SU-DHL-6 (cell line): ENCODE measurements around the gene DUSP21.
"Not testable (repeated sequence)": the region's sequence is repeated elsewhere in the genome, so short reads cannot be mapped to it uniquely, and the experiment has no call there.

ENCODE experiments used
- H2AFZ ChIP-seq: fragments of 200-600 bp; sonication (generic); 2 replicates; pipeline ENCODE4 v1.6.1; 2014; ENCODE audit warnings: low read depth, mild to moderate bottlenecking, moderate library complexity, mixed read lengths, antibody characterized with exemption, low read length; ENCODE audit not compliant: severe bottlenecking
- H3F3A ChIP-seq: fragments of 200-600 bp; shearing (Covaris generic); 2 replicates; pipeline ENCODE4 v1.6.0; 2016; ENCODE audit warnings: antibody characterized with exemption, mild to moderate bottlenecking; ENCODE audit not compliant: insufficient read depth
- H3K27ac ChIP-seq: fragments of 200-600 bp; sonication (generic); 2 replicates; pipeline ENCODE4 v1.5.1; 2016; ENCODE audit warnings: low read depth, mild to moderate bottlenecking, low read length, moderate library complexity, mixed read lengths
- H3K27me3 ChIP-seq: fragments of 200-600 bp; sonication (generic), shearing (Covaris generic); 2 replicates; pipeline ENCODE4 v1.6.0; 2014; ENCODE audit warnings: mild to moderate bottlenecking, low read length
- H3K36me3 ChIP-seq: fragments of 200-600 bp; sonication (generic); 2 replicates; pipeline ENCODE4 v1.6.1; 2014; ENCODE audit warnings: mild to moderate bottlenecking, low read length, mixed read lengths
- H3K4me2 ChIP-seq: fragments of 300-600, 200-600 bp; shearing (Covaris generic), sonication (generic); 2 replicates; pipeline ENCODE4 v1.6.0; 2014; ENCODE audit warnings: low read length, low read depth, mild to moderate bottlenecking; ENCODE audit not compliant: poor library complexity, severe bottlenecking
- H3K4me3 ChIP-seq: fragments of 200-600 bp; sonication (generic); 2 replicates; pipeline ENCODE4 v1.5.1; 2014; ENCODE audit warnings: antibody characterized with exemption, low read length, mild to moderate bottlenecking, mixed read lengths; ENCODE audit not compliant: insufficient read depth, poor library complexity, severe bottlenecking
- H3K79me2 ChIP-seq: fragments of 200-600 bp; sonication (generic); 2 replicates; pipeline ENCODE4 v1.6.1; 2014; ENCODE audit warnings: mild to moderate bottlenecking, low read length, moderate library complexity; ENCODE audit not compliant: insufficient read depth
- H3K9ac ChIP-seq: fragments of 200-600 bp; sonication (generic); 2 replicates; pipeline ENCODE4 v1.7.0; 2014; ENCODE audit warnings: mild to moderate bottlenecking, low read length
- H3K9me2 ChIP-seq: fragments of 200-600 bp; sonication (generic); replicated peaks from 2 replicates; pipeline ENCODE4 v1.6.1; 2014; ENCODE audit warnings: low read length; ENCODE audit not compliant: insufficient read depth
- H3K9me3 ChIP-seq: fragments of 200-600 bp; sonication (generic); 2 replicates; pipeline ENCODE4 v1.6.1; 2014; ENCODE audit warnings: low read length, mixed read lengths; ENCODE audit not compliant: insufficient read depth
- H4K20me1 ChIP-seq: fragments of 200-600 bp; sonication (generic); 2 replicates; pipeline ENCODE4 v1.6.1; 2014; ENCODE audit warnings: low read depth, mild to moderate bottlenecking, antibody characterized with exemption, low read length, moderate library complexity, mixed read lengths
- CTCF ChIP-seq: fragments of 200-600 bp; sonication (generic); IDR thresholded peaks from one replicate; pipeline ENCODE4 v1.5.1; 2017; ENCODE audit warnings: antibody characterized with exemption, mild to moderate bottlenecking, low read length, moderate library complexity; ENCODE audit not compliant: insufficient read depth, poor library complexity, severe bottlenecking
- EZH2phosphoT487 ChIP-seq: fragments of 200-600 bp; sonication (generic), shearing (Covaris generic); conservative IDR thresholded peaks from 2 replicates; pipeline ENCODE4 v1.6.1; 2018; ENCODE audit warnings: mild to moderate bottlenecking, antibody characterized with exemption, low read length, moderate library complexity, mixed read lengths

Gene DUSP21

GRCh38 chrX:44884944-44885343 lies 41.1 kb downstream of the DUSP21 start:
- Histone ChIP-seq H3K4me3 (no peak overlapping the region), H3K9me2 (no peaks in the 10 kb centered on the region), H2AFZ (no peak overlapping the region), H3F3A (no peaks in the 10 kb centered on the region), H3K36me3 (no peaks in the 10 kb centered on the region), H3K4me2 (no peak overlapping the region), H3K27me3 (no peaks in the 10 kb centered on the region), H3K27ac (no peak overlapping the region), H4K20me1 (0 out of 2 replicates have a peak, but pooled peaks cover 3% of the 10 kb centered on the region), H3K9me3 (no peaks in the 10 kb centered on the region), H3K9ac (no peak overlapping the region), H3K79me2 (peaks cover 99% of the 10 kb centered on the region)
- TF ChIP-seq CTCF (no peak), EZH2phosphoT487 (no peak)

DNA sequence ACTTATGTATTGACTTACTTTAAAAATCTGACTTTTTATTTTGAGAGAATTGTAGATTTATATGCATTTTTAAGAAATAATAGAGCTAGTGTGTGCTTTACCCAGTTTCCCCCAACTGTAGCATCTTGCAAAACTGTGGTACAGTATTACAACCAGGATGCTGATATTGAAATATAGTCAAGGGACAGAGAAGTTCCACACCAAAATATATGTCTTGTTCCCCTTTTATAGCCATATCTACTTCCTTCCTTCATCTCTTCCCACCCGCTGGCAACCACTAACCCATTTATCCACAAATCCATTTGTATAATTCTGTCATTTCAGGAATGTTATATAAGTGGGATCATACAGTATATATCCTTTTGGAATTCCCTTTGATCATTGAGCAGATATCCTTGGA lies 46.0 kb downstream of the DUSP21 start:
- H3K4me3 ChIP-seq = no peak overlapping the region
- peaks cover 92% of the 10 kb centered on the region for H3K79me2 ChIP-seq
- no peaks in the 10 kb centered on the region for H4K20me1 ChIP-seq
- TF ChIP-seq CTCF = no peak
- TF ChIP-seq EZH2phosphoT487 = no peak
- H3K9ac ChIP-seq = no peak overlapping the region
- H3K27me3 ChIP-seq = no peaks in the 10 kb centered on the region
- H3K9me2 ChIP-seq = no peaks in the 10 kb centered on the region
- no peaks in the 10 kb centered on the region for H3K36me3 ChIP-seq
- H2AFZ ChIP-seq = no peak overlapping the region
- H3F3A ChIP-seq = no peaks in the 10 kb centered on the region; the same call in 1 of the 2 replicates
- H3K4me2 ChIP-seq = no peak overlapping the region
- H3K9me3 ChIP-seq = no peaks in the 10 kb centered on the region
- H3K27ac ChIP-seq = no peak overlapping the region

DNA sequence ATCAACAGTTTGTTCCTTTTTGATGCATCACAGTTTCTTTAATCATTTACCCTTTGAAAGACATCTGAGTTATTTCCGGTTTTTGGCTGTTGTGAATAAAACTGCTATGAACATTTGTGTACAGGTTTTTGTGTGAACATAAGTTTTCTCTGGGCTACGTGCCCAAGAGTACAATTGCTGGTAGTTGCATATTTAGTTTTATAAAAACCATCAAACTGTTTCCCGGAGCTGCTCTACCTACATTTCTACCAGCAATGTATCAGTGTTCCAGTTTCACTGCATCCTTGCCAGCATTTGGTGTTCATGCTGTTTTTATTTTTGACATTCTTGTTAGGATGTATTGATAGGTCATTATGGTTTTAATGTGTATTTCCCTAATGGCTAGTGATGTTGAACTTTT lies 46.4 kb downstream of the DUSP21 start:
- no peak overlapping the region for H3K9ac ChIP-seq
- no peaks in the 10 kb centered on the region for H3K9me3 ChIP-seq
- H3K79me2 ChIP-seq = peaks cover 90% of the 10 kb centered on the region

GRCh38 chrX:44890687-44891086 lies 46.9 kb downstream of the DUSP21 start:
- H3K9me3 ChIP-seq, H4K20me1 ChIP-seq, H2AFZ ChIP-seq, H3K4me2 ChIP-seq, H3K9me2 ChIP-seq, H3K27ac ChIP-seq, H3K9ac ChIP-seq, H3K27me3 ChIP-seq, H3K4me3 ChIP-seq, H3K36me3 ChIP-seq, H3F3A ChIP-seq: not testable (repeated sequence)
- peaks cover 90% of the 10 kb centered on the region for H3K79me2 ChIP-seq

More for the DNA sequence above, 46.4 kb downstream of the DUSP21 start:
- Histone ChIP-seq H3K4me3 (no peak overlapping the region), H3K36me3 (no peaks in the 10 kb centered on the region), H3K27me3 (no peaks in the 10 kb centered on the region), H3K27ac (no peak overlapping the region), H4K20me1 (no peaks in the 10 kb centered on the region), H3F3A (no peaks in the 10 kb centered on the region; the same call in 1 of the 2 replicates), H2AFZ (no peak overlapping the region), H3K9me2 (no peaks in the 10 kb centered on the region), H3K4me2 (no peak overlapping the region)
- TF ChIP-seq EZH2phosphoT487 (no peak), CTCF (no peak)
